Osteocyte (in vitro differentiated cells): ENCODE measurements around the gene TAF15. TPM values are rescaled to one million over a fixed set of nuclear protein-coding genes. Genes with fewer than 3 reads are reported as not detected.
A peak's percentile ranks its signal among the peaks of the same experiment; 100 is the strongest.

Experiments used
- DNase-seq: peaks from one replicate; pipeline ENCODE4 v3.0.0; 2021; ENCODE audit warnings: mixed read lengths; ENCODE audit not compliant: unreplicated experiment; ENCODE audit errors: extremely low spot score
- H3K27ac Mint-ChIP-seq: one replicate; pipeline ENCODE4 v1.8.0; 2021; ENCODE audit warnings: mild to moderate bottlenecking, mixed read lengths; ENCODE audit not compliant: unreplicated experiment
- H3K27me3 Mint-ChIP-seq: one replicate; pipeline ENCODE4 v1.8.0; 2021; ENCODE audit warnings: mixed read lengths; ENCODE audit not compliant: unreplicated experiment
- H3K36me3 Mint-ChIP-seq: one replicate; pipeline ENCODE4 v1.8.0; 2021; ENCODE audit warnings: mixed read lengths; ENCODE audit not compliant: unreplicated experiment
- H3K4me1 Mint-ChIP-seq: one replicate; pipeline ENCODE4 v1.8.0; 2021; ENCODE audit warnings: mixed read lengths; ENCODE audit not compliant: unreplicated experiment
- H3K4me3 Mint-ChIP-seq: one replicate; pipeline ENCODE4 v1.8.0; 2021; ENCODE audit warnings: mild to moderate bottlenecking, moderate library complexity, mixed read lengths; ENCODE audit not compliant: unreplicated experiment
- H3K9me3 Mint-ChIP-seq: one replicate; pipeline ENCODE4 v1.8.0; 2021; ENCODE audit warnings: mixed read lengths; ENCODE audit not compliant: unreplicated experiment
- long read RNA-seq: library from polyadenylated mRNA; unstranded; transcript quantifications from one replicate; pipeline ENCODE4 v2.0.0, GENCODE V29; 2021
- total RNA-seq: library from RNA; stranded (reverse); gene quantifications from 2 replicates; pipeline ENCODE4 v1.2.1, GENCODE V29; 2021
- TF ChIP-seq, protein P1 (sequence below): fragments of 200-600 bp; sonication (generic); IDR thresholded peaks from 2 replicates; pipeline ENCODE4 v1.5.0; 2021; ENCODE audit warnings: antibody characterized with exemption, mild to moderate bottlenecking, moderate library complexity

TAF15 gene
- total RNA-seq: 157 and 170 TPM in 2 replicates
- long read RNA-seq, transcript TAF15-213 (7 exons, 760 nt): major isoform, 12 of 23 reads
- long read RNA-seq, partial matches to known transcripts: 5 of 23 reads
- long read RNA-seq, other reads (novel, unspliced or antisense): 5 of 23 reads

DNA sequence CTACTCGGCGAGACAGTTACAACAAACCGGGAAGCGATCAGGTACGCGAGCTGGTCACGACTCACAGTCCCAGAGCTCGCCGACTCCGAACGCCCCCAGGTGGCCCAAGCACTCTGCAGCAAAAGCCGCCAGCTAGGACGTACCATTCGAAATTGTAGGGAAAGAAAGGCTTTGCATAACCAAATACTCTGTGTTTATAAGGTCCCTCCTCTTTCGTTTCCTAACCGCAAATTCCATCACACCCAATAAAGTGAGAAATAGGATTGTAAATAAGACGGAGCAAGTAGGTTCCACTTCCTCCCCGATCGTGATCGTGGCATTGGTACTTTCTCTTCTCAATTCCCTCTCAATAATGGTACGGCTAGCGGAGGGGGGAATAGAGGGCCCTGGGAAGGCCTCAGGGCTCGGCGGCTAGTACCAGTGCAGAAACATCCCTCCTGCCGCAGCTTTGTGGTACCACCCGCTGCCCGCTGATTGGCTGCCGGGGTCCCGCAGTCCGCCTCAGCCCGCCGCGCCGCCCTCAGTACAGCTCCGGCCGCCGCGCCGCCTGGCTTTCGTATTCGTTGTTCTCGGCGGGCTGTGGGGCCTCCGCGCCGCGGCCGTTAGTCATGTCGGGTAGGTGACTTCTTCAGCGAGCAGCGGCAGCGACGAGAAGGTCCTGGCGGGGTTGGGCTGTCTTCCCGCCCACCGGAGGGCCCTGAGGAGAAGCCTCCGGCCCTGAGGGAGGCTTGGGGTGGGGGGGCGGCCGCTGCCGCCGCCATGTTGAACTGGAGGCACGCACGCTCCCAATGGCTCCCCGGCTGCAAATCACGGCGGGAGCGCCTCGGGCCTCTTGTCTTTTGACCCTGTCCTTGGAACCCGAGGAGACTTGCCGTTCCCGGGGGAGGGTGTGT is at the start of gene TAF15:
TSS of gene TAF15 (plus strand) at position 523 of the 893 bp plus-strand sequence. CDS start at position 609, 86 bp downstream.
- Mint-ChIP-seq H3K9me3 (no peaks in the 10 kb centered on the region), H3K4me1 (peaks cover 62% of the 10 kb centered on the region)

DNA sequence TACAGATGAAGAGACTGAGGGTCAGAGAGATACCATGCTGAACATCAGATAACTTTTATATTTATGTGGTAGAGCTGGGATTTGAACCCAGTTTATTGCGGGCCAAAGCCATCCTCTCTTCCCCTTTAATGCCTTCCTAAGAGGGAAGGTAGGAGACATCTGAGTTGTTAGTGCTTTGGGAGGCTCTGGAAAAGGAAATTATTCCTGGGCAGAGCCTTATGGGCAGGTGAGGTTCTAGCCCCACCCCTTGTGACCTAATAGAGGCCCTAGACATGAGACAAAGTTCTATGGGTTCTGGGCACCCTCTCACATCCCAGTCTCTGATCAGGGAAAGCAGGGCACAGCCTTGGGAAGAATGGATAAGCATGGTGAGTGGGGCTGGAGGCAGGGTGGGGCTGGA is 48.7 kb upstream of the TAF15 start, which contains the start of gene C17orf50:
TSS of gene C17orf50 (plus strand) at position 301 of the 400 bp plus-strand sequence. CDS start at position 356, 55 bp downstream.
- H3K9me3 Mint-ChIP-seq: no peaks in the 10 kb centered on the region
- H3K4me3 Mint-ChIP-seq: no peak within 1 kb of the TSS
- TF ChIP-seq, protein P1, sequence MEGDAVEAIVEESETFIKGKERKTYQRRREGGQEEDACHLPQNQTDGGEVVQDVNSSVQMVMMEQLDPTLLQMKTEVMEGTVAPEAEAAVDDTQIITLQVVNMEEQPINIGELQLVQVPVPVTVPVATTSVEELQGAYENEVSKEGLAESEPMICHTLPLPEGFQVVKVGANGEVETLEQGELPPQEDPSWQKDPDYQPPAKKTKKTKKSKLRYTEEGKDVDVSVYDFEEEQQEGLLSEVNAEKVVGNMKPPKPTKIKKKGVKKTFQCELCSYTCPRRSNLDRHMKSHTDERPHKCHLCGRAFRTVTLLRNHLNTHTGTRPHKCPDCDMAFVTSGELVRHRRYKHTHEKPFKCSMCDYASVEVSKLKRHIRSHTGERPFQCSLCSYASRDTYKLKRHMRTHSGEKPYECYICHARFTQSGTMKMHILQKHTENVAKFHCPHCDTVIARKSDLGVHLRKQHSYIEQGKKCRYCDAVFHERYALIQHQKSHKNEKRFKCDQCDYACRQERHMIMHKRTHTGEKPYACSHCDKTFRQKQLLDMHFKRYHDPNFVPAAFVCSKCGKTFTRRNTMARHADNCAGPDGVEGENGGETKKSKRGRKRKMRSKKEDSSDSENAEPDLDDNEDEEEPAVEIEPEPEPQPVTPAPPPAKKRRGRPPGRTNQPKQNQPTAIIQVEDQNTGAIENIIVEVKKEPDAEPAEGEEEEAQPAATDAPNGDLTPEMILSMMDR: no peak
- H3K36me3 Mint-ChIP-seq: no peaks in the 10 kb centered on the region
- no peak within 1 kb of the TSS for H3K27ac Mint-ChIP-seq
- DNase-seq: no peak
- H3K27me3 Mint-ChIP-seq: peaks cover 4% of the 10 kb centered on the region
- peaks cover 15% of the 10 kb centered on the region for H3K4me1 Mint-ChIP-seq

More for the DNA sequence above, at the start of gene TAF15:
- H3K27ac Mint-ChIP-seq: peak within 1 kb of the TSS; percentile 99
- H3K27me3 Mint-ChIP-seq: no peaks in the 10 kb centered on the region
- peak within 1 kb of the TSS; percentile 86 for H3K4me3 Mint-ChIP-seq
- TF ChIP-seq, protein P1: peak; percentile 72
- peaks cover 2% of the 10 kb centered on the region for H3K36me3 Mint-ChIP-seq
- peak; percentile 99 for DNase-seq

- peaks cover 4% of the 10 kb centered on the region for H3K27me3 Mint-ChIP-seq
- DNase-seq: no peak
- no peaks in the 10 kb centered on the region for H3K9me3 Mint-ChIP-seq
- H3K4me1 Mint-ChIP-seq: peaks cover 20% of the 10 kb centered on the region
- H3K4me3 Mint-ChIP-seq: no peak overlapping the region
- no peak overlapping the region for H3K27ac Mint-ChIP-seq
- TF ChIP-seq, protein P1: no peak
- H3K36me3 Mint-ChIP-seq: no peaks in the 10 kb centered on the region
Measured at GRCh38 chr17:35761601-35762000, 47.7 kb upstream of the TAF15 start.

DNA sequence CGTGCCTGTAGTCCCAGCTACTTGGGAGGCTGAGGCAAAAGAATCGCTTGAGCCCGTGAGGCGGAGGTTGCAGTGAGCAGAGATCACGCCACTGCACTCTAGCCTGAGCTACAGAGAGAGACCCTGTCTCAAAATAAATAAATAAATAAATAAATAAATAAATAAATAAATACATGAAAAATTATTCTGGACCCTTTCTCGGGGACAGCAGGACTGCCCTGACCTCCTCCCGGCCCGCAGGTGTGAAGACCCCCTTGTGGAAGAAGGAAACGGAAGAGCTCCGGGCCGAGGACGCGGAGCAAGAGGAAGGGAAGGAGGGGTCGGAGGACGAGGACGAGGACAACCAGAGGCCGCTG is 45.5 kb upstream of the TAF15 start:
- Mint-ChIP-seq H3K4me1 (peaks cover 20% of the 10 kb centered on the region), H3K27ac (no peak overlapping the region), H3K9me3 (no peaks in the 10 kb centered on the region), H3K4me3 (peak overlapping the region; percentile 73), H3K27me3 (peaks cover 4% of the 10 kb centered on the region), H3K36me3 (no peaks in the 10 kb centered on the region)
- DNase-seq: no peak
- TF ChIP-seq, protein P1: no peak
